Endothelial cell of umbilical vein (primary cell): ENCODE measurements around the gene BCS1L. TPM values are rescaled to one million over a fixed set of nuclear protein-coding genes. Genes with fewer than 3 reads are reported as not detected.

ENCODE experiments used
- BruUV-seq: library from RNA; stranded (reverse); fragments of 400-500 nt; replicated peaks from 2 replicates; lab custom pipeline; 2021; lab: Mats Ljungman, UMichigan
- CTCF ChIA-PET: fragments of 300-600, 350-600 bp; sonication (Branson Sonifier 250); formaldehyde crosslinking; loops from one replicate; lab custom pipeline; 2021; ENCODE audit warnings: antibody characterized with exemption, inconsistent platforms; lab: Charles Lee
- POLR2A ChIA-PET: fragments of 300-600, 350-600 bp; sonication (Branson Sonifier 250); formaldehyde crosslinking; loops from one replicate; lab custom pipeline; 2021; ENCODE audit warnings: antibody characterized with exemption, inconsistent platforms; lab: Charles Lee
- DNase-seq: peaks from one replicate; pipeline ENCODE4 v3.0.0-alpha.2; 2011; ENCODE audit warnings: low read depth, low spot score
- FAIRE-seq: peaks from 2 replicates; lab custom pipeline; 2011; peaks lifted over from hg19 to GRCh38; lab: Jason Lieb, UNC
- H2AFZ ChIP-seq: 2 replicates; pipeline ENCODE4 v1.6.0; 2012; ENCODE audit warnings: low read depth, low read length, control low read depth, inconsistent platforms
- H3K27ac ChIP-seq: 2 replicates; pipeline ENCODE4 v1.5.1; 2011; ENCODE audit warnings: low read depth, mild to moderate bottlenecking, control low read depth, low read length, moderate library complexity; ENCODE audit not compliant: insufficient read depth
- H3K27me3 ChIP-seq, 2 experiments: 2 replicates each; pipeline versions ENCODE4 v1.6.0 to v1.6.1; 2011; ENCODE audit warnings: low read length in 2 of 2, mixed read lengths in 1 of 2; ENCODE audit not compliant: control insufficient read depth in 2 of 2, insufficient read depth in 2 of 2
- H3K36me3 ChIP-seq, 2 experiments: 2 replicates in 1 of 2; 3 replicates in 1 of 2; pipeline ENCODE4 v1.5.1; 2011; ENCODE audit warnings: low read length in 2 of 2, mild to moderate bottlenecking in 1 of 2, moderate library complexity in 1 of 2; ENCODE audit not compliant: control insufficient read depth in 2 of 2, insufficient read depth in 2 of 2; ENCODE audit errors: extremely low read depth in 1 of 2
- H3K4me1 ChIP-seq: 3 replicates; pipeline ENCODE4 v1.5.1; 2011; ENCODE audit warnings: mild to moderate bottlenecking, low read length; ENCODE audit not compliant: control insufficient read depth, insufficient read depth; ENCODE audit errors: extremely low read depth
- H3K4me2 ChIP-seq: 2 replicates; pipeline ENCODE4 v1.6.1; 2011; ENCODE audit warnings: low read length, control low read depth, mixed read lengths; ENCODE audit not compliant: insufficient read depth
- H3K4me3 ChIP-seq, 3 experiments: fragments of 200-600 bp in 1 of 3; sonication (generic), shearing (Covaris generic) in 1 of 3; replicated peaks in 1 of 3; 2 replicates each; pipeline ENCODE4 v1.5.1; 2011 to 2016; ENCODE audit warnings: control low read depth in 3 of 3, low read length in 3 of 3, mild to moderate bottlenecking in 2 of 3, inconsistent platforms in 1 of 3, low read depth in 1 of 3, moderate library complexity in 1 of 3; ENCODE audit not compliant: insufficient read depth in 1 of 3
- H3K79me2 ChIP-seq: 2 replicates; pipeline ENCODE4 v1.6.0; 2012; ENCODE audit warnings: low read length, inconsistent platforms; ENCODE audit not compliant: control insufficient read depth, insufficient read depth
- H3K9ac ChIP-seq: replicated peaks from 2 replicates; pipeline ENCODE3; 2011; ENCODE audit warnings: low read length, control low read depth; ENCODE audit not compliant: insufficient read depth; ENCODE audit errors: extremely low read depth
- H3K9me1 ChIP-seq: replicated peaks from 3 replicates; pipeline ENCODE4 v1.6.0; 2011; ENCODE audit warnings: mild to moderate bottlenecking, low read length; ENCODE audit not compliant: control insufficient read depth, insufficient read depth; ENCODE audit errors: extremely low read depth
- H3K9me3 ChIP-seq: replicated peaks from 2 replicates; pipeline ENCODE4 v1.5.1; 2012; ENCODE audit warnings: low read length, inconsistent platforms; ENCODE audit not compliant: control insufficient read depth, insufficient read depth
- H4K20me1 ChIP-seq: replicated peaks from 2 replicates; pipeline ENCODE3; 2011; ENCODE audit warnings: mild to moderate bottlenecking, low read length; ENCODE audit not compliant: control insufficient read depth, insufficient read depth; ENCODE audit errors: extremely low read depth
- EZH2 ChIP-seq: IDR thresholded peaks from 2 replicates; pipeline ENCODE4 v1.6.1; 2012; ENCODE audit warnings: borderline replicate concordance, low read depth, mild to moderate bottlenecking, moderate library complexity, low read length, inconsistent platforms; ENCODE audit not compliant: severe bottlenecking
- FOS ChIP-seq: IDR thresholded peaks from 2 replicates; pipeline ENCODE4 v1.6.1; 2011; ENCODE audit warnings: mild to moderate bottlenecking, low read length, moderate library complexity, borderline replicate concordance; ENCODE audit not compliant: insufficient read depth
- GATA2 ChIP-seq: IDR thresholded peaks from 2 replicates; pipeline ENCODE4 v1.7.0; 2011; ENCODE audit warnings: low read depth, mild to moderate bottlenecking, moderate library complexity, mixed read lengths, low read length; ENCODE audit not compliant: insufficient read length, insufficient read depth
- JUN ChIP-seq: IDR thresholded peaks from 2 replicates; pipeline ENCODE4 v1.6.1; 2011; ENCODE audit warnings: borderline replicate concordance, low read depth; ENCODE audit not compliant: insufficient read length, insufficient read depth
- MAX ChIP-seq: IDR thresholded peaks from 2 replicates; pipeline ENCODE4 v1.6.1; 2011; ENCODE audit not compliant: insufficient read depth, insufficient read length
- MYC ChIP-seq: IDR thresholded peaks from one replicate; pipeline ENCODE4 v1.6.1; 2011; ENCODE audit warnings: mild to moderate bottlenecking, low read depth, low read length
- POLR2A ChIP-seq: IDR thresholded peaks from 2 replicates; pipeline ENCODE4 v1.6.1; 2012; ENCODE audit warnings: low read depth, mild to moderate bottlenecking, control low read depth, low read length
- POLR2AphosphoS5 ChIP-seq: IDR thresholded peaks from 2 replicates; pipeline ENCODE4 v1.6.1; 2012; ENCODE audit warnings: low read depth, mild to moderate bottlenecking, control low read depth, low read length, moderate library complexity; ENCODE audit not compliant: insufficient read depth
- dilution Hi-C: fragments of 300-500 bp; cut with MboI; formaldehyde crosslinking; loops from one replicate; pipeline ENCODE4 v1.15.0; 2019; ENCODE audit warnings: low sequenced_read_pairs; ENCODE audit not compliant: extremely low pct_ligation_motif_present
- intact Hi-C: fragments of 100-400 bp; cut with micrococcal nuclease; formaldehyde crosslinking; loops from one replicate; pipeline ENCODE4 v1.10.0; 2022
- polyA plus RNA-seq, 4 experiments: library from polyadenylated mRNA; depleted of rRNA in 3 of 4; stranded (reverse) in 3 of 4; unstranded in 1 of 4; fragments of >200 nt; gene quantifications; 2 replicates each; pipeline versions ENCODE4 v1.2.1 to v1.2.3, GENCODE V29; 2011 to 2012; ENCODE audit warnings: missing spikeins in 1 of 4
- total RNA-seq: library from RNA; stranded (reverse); gene quantifications from 2 replicates; pipeline ENCODE4 v1.2.3, GENCODE V29; 2021
- TF ChIP-seq, protein P1 (sequence below), 2 donors: IDR thresholded peaks; 1 replicate in 1 of 2; 2 replicates in 1 of 2; pipeline ENCODE4 v1.5.1; 2011; ENCODE audit warnings: low read length in 2 of 2, mild to moderate bottlenecking in 2 of 2, moderate library complexity in 2 of 2, control low read depth in 1 of 2, inconsistent platforms in 1 of 2, low read depth in 1 of 2; ENCODE audit not compliant: insufficient read depth in 1 of 2; ENCODE audit errors: extremely low read depth in 1 of 2

Gene BCS1L
- total and polyA plus RNA-seq, 2 donors (not counting 3 experiments of a cell fraction or from before 2014, with no cell fraction given), result 57.4 to 70.3 TPM

DNA sequence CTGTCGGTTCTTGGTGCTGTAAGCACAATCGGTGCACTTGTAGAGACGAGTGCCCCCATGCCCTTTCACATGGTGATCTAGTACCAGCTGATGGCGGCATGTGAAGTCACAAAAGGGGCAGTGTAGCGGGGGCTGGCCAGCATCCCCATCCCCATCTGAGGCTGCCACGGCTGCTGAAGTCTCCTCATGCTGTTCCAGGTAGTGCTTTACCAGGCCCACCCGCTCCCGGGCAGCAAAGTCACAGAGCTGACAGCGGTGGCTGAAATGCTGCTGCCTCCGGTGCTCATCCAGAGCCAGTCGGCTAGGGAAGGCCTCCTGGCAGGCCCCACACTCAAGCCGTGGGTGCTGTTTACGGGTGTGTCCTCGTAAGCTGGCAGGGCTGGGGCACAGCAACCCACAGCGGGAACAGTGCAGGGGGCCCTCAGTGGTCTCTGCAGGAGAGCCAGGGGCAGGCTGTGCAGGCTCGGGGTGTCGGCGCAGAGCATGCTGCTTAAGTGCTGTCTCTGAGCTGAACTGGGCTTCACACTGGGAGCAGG lies 17.3 kb upstream of the BCS1L start:
- Histone ChIP-seq H3K79me2 (no peaks in the 10 kb centered on the region), H3K36me3 (peaks cover 30 to 58% of the 10 kb centered on the region in 2 experiments), H3K4me1 (peaks cover 6% of the 10 kb centered on the region), H2AFZ (no peak overlapping the region), H3K4me2 (no peak overlapping the region), H3K27ac (no peak overlapping the region), H3K4me3 (no peak overlapping the region), H4K20me1 (no peaks in the 10 kb centered on the region), H3K9ac (no peak overlapping the region), H3K9me3 (no peaks in the 10 kb centered on the region), H3K27me3 (no peaks in the 10 kb centered on the region), H3K9me1 (no peaks in the 10 kb centered on the region)
- intact Hi-C loops (no loop called here), dilution Hi-C loops (no loop called here)
- FAIRE-seq, result no peak
- CTCF ChIA-PET, result no interaction called here
- BruUV-seq, result no TSS peak
- DNase-seq, result no peak
- POLR2A ChIA-PET, result no interaction called here
- TF ChIP-seq FOS (no peak), POLR2AphosphoS5 (peak; percentile 15)

- Histone ChIP-seq H3K4me2 (no peak overlapping the region), H2AFZ (no peak overlapping the region), H3K4me3 (no peak overlapping the region), H3K4me1 (peaks cover 6% of the 10 kb centered on the region), H3K36me3 (peaks cover 27 to 58% of the 10 kb centered on the region in 2 experiments), H3K27ac (no peak overlapping the region), H3K9ac (no peak overlapping the region), H3K79me2 (peaks cover 4% of the 10 kb centered on the region), H3K9me1 (no peaks in the 10 kb centered on the region), H4K20me1 (no peaks in the 10 kb centered on the region), H3K9me3 (no peaks in the 10 kb centered on the region), H3K27me3 (no peaks in the 10 kb centered on the region)
- no TSS peak for BruUV-seq
- dilution Hi-C loops, result no loop called here
- TF ChIP-seq, protein P1, sequence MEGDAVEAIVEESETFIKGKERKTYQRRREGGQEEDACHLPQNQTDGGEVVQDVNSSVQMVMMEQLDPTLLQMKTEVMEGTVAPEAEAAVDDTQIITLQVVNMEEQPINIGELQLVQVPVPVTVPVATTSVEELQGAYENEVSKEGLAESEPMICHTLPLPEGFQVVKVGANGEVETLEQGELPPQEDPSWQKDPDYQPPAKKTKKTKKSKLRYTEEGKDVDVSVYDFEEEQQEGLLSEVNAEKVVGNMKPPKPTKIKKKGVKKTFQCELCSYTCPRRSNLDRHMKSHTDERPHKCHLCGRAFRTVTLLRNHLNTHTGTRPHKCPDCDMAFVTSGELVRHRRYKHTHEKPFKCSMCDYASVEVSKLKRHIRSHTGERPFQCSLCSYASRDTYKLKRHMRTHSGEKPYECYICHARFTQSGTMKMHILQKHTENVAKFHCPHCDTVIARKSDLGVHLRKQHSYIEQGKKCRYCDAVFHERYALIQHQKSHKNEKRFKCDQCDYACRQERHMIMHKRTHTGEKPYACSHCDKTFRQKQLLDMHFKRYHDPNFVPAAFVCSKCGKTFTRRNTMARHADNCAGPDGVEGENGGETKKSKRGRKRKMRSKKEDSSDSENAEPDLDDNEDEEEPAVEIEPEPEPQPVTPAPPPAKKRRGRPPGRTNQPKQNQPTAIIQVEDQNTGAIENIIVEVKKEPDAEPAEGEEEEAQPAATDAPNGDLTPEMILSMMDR (IDR thresholded peaks at IDR 0.05; ENCODE audit: extremely low read depth in 1 of 2, insufficient read depth in 1 of 2, low read depth in 1 of 2, low read length in 2 of 2), result no peak
- no peak for TF ChIP-seq GATA2
- no peak for TF ChIP-seq JUN
- no peak for TF ChIP-seq POLR2A
- no peak for TF ChIP-seq EZH2
- no peak for TF ChIP-seq MYC
- no peak for TF ChIP-seq MAX
- TF ChIP-seq FOS, result no peak
- no peak for TF ChIP-seq POLR2AphosphoS5
- ChIA-PET POLR2A (no interaction called here), CTCF (no interaction called here)
- DNase-seq (no peak), FAIRE-seq (no peak)
- intact Hi-C loops, result no loop called here
Measured at GRCh38 chr2:218642786-218643185, 16.7 kb upstream of the BCS1L start.
